GM19043 (cell line): ENCODE data around the gene ZNF587.
A peak's percentile ranks its signal among the peaks of the same experiment; 100 is the strongest.
"Not testable (repeated sequence)": the region's sequence is repeated elsewhere in the genome, so short reads cannot be mapped to it uniquely, and the experiment has no call there.

Experiments used
- ATAC-seq: cut with Tn5 transposase; IDR thresholded peaks from one replicate; pipeline ENCODE4 v1.9.1; 2021; ENCODE audit warnings: low read depth; ENCODE audit not compliant: unreplicated experiment

ZNF587 gene

GRCh38 chr19:57886046-57886445, 36.4 kb downstream of the ZNF587 start:
- no peak for ATAC-seq

- ATAC-seq = no peak
Measured at GRCh38 chr19:57887195-57887941, 37.7 kb downstream of the ZNF587 start.

GRCh38 chr19:57888107-57888559, 38.5 kb downstream of the ZNF587 start:
- ATAC-seq = no peak

GRCh38 chr19:57888560-57889231, 39.0 kb downstream of the ZNF587 start, which contains the start of gene ZNF814:
Gene ZNF814 (minus strand): TSS chr19:57889037. CDS start chr19:57888802, 235 bp downstream.
- peak; percentile 74 for ATAC-seq

- ATAC-seq = not testable (repeated sequence)
Measured at GRCh38 chr19:57890706-57891105, 41.0 kb downstream of the ZNF587 start.

- no peak for ATAC-seq
Measured at GRCh38 chr19:57900311-57900710, 50.7 kb downstream of the ZNF587 start.

- ATAC-seq = no peak
Measured at GRCh38 chr19:57903618-57904184, 54.0 kb downstream of the ZNF587 start.

- no peak for ATAC-seq
Measured at GRCh38 chr19:57905258-57905657, 55.6 kb downstream of the ZNF587 start.

GRCh38 chr19:57907394-57907793, 57.7 kb downstream of the ZNF587 start:
- no peak for ATAC-seq

GRCh38 chr19:57914531-57914930, 64.9 kb downstream of the ZNF587 start:
- ATAC-seq = no peak
